ENCODE measurements around the gene GPT2.

Gene GPT2

DNA sequence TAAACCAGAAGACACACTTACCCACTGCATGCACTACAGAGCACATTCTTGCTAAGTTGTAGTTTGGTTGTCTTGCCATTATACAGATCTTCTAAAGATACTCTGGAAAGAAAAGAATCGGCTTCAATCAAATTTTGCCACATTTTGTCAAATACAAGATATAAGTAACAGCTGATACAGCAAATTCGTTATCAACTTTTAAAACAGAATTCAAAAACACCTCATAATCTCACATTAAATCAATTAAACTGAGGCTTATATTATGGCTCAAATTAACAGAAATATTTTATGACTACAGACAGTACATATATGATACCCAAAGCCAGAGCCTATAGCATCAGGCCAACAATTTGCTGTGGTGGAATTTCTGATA, 83.9 kb downstream of the GPT2 start:
- DNase-seq (ENCODE audit: low spot score) = no peak

DNA sequence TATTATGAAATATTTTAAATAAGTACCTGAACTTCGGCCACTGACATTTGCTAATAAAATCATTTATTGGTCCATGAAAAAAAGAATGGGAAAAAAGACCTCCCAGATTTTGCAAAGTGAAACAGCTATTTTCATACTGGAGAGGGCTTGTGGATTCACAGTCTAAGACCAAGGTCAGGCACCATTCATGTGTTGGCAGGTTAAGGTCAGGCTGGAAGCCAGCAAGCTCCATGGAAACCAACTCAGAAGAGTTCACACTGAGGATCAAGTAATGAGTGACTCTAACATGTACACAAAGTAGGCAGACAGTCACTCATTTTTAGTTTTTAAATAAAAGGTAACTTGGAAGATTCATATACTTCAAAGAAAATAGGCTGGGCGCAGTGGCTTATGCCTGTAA, 85.9 kb downstream of the GPT2 start:
- DNase-seq (ENCODE audit: low spot score) = no peak

DNA sequence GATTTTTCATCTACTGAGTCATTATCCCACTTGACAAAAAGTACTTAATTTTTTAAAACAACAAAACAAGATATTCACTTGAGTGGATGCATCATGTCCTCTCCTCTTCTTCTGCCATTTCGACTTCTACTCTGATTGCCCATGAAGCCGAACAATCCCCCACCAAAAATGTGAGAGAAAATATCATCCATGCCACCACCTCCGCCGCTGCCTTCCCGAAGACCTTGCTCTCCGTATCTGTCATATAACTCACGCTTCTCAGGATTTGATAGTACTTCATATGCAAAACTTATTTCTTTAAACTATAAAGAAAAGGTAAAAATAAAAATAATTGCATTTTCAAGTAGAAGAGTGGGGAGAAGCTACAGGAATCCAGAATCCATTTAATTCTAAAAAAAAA, 87.1 kb downstream of the GPT2 start:
- no peak for DNase-seq (ENCODE audit: low spot score)

DNA sequence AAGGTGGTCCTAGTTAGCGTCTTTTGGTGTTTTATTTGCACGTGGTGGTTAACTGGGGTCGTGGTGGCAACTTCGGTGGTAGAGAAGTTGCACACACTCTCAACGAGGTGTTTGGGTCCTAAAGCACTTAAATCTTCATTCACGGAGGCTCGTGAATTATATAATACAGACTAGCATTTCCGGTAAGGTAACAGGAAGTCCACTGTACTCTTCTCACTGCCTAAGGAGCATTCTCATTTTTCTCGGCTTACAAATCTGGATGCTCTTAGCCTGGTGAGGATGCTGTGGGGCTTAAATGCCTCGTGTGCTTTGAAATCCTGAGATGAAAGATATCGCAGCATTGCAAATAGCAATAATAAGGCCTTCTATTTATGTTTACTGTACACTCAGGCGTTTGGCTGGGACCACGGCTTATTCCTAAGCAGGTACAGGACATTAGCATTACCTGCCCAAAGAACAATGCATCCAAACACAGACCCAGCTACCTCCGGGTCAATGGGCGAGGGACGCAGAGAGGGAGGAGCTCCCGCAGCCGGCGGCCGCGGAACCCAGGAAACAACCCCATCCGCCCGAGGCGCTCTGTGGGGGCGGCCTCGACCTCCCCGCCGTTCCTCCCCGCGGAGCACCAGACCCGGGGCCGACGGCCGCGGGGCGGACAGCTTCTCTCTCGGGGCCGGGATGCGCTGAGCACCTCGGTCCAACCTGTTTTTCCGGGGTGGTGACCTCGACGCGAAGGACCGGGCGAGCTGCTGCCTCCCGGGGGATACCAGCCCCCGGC, 88.5 kb downstream of the GPT2 start:
- DNase-seq (ENCODE audit: low spot score) = no peak

DNA sequence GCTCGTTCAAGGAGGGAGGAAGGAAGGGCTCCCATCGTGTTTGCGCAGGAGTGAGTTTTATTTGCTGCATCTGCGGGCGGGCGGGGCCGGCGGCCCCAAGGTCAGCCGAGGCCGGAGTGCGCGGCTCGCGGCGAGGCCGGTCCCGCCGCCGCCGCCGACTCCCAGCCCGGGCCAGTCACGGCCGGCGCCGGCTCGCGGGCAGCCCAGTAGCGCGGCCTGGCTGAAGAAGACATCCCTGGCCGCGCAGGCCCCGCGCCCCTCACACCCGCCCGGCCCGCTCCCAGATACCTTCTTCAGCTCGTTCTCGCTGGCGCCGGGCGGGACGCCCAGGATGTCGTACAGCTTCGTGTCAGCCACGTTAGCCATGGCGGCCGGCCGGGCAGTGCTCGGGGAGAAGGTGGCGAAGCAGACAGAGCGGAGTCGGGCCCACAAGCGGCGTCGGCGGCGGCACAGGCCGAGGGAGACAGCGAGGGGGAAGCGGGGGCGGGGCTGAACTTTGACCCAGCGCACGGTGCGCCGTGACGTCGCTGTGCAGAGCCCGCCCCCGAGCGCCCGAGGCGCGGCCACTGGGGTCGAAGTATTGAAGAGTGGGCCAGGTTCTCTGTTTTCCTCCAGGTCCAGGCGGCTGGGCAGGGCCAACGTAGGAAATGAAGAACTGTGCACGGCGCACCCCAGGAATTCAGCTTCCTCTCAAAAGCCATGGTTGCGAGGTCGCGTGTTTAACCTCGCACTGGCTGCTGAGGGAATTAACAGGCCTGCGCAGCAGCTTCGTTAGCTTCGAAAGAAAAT, 89.2 kb downstream of the GPT2 start, which contains the start of gene DNAJA2:
Gene DNAJA2 (minus strand): TSS at position 468 of the 789 bp plus-strand sequence. CDS start 102 bp downstream, at position 366.
- peak; percentile 90 for DNase-seq (ENCODE audit: low spot score)

DNA sequence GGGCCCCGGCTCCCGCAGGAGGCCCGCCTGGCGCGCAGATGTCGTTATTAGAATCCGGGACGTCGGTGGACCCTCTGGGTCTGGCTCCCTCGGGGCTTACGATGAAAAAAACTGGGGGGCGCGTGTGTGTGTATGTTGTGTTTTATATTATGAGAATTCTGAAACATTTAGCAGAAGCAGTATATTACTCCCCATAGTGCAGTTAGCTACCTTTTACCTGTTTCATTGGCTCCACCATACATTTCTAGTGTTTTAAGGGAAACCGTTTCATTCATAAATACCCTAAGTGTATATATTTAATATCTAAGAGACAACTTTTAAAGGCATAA, 89.8 kb downstream of the GPT2 start:
- no peak for DNase-seq (ENCODE audit: low spot score)

DNA sequence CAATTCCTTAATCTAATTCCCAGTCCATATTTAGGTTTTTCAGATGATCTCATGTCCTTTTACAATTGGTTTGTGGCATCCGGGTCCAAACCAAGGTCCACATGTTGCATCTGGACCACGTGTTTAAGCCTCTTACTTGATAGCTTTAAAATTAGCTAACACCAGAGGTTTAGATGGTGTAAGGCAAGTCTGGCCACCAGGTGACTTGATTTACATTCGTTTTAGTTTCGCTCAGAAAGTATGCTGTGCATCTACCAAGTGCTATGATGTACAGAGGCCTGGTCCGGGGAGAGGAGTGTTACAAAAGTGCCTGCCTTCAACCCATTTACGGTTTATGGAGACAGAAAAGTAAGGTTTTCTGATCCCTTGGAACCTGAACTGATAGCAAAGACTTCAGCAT, 90.2 kb downstream of the GPT2 start:
- DNase-seq (ENCODE audit: low spot score) = no peak

DNA sequence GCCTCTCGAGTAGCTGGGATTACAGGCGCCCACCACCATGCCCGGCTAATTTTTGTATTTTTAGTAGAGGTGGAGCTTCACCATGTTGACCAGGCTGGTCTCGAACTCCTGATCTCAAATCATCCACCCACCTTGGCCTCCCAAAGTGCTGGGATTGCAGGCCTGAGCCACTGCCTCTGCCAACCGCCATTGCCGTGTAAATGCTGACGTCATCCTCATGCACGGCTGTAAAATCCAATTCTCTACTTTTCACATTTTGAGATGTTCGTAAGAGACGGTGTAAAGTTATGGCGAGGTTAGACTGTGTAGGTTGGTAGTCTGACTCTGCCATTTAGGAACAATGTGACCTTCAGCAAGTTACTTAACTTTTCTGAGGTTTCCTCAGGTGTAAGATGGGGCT, 91.0 kb downstream of the GPT2 start:
- no peak for DNase-seq (ENCODE audit: low spot score)

DNA sequence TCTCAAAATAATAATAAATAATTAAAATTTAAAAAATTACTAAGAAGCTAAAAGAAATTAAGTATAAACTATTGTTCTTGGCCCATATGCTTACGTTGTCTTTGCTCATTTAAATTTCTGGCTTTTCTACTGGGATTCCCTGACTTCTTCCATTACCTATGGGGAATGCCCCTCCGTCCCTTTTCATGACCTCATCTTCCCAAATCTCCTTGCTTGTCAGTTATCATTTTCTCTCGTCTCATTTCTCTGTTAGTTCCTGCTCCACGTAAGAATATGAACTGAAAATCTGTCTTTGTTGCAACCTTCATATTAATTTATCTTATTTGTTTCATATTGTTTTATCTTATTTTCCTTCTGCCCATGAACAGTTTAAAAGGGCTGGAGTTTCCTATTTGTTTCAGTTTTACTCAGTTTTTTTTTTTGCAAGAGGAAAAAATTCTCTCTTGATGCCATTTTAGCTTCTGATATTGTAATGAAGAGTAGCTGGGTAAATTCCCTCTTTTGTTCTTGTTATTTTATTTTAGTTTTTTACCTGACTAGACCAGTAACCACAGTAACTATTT, 91.8 kb downstream of the GPT2 start:
- no peak for DNase-seq (ENCODE audit: low spot score)

DNA sequence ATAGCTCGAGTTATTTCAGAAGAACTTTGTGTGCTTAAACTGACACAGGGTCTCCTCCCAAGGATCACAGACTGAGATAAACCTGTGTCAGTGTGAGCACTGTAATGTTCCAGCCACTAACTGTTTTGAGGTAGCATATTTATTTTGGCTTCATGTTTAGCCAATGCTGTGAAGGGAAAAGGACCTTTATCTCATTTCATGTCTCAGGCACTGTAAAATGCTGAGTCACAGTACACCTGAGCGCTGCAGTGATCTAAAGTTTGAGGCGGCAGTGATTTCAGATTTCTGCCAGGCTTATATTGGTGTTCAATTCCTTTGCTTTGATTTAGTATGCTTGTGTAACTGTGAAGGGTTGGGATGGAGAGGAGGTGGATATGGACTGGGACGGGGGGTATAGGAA, 92.4 kb downstream of the GPT2 start:
- DNase-seq (ENCODE audit: low spot score) = no peak

Measured in putamen (tissue), 1 donor.